OCI-LY7 (cell line): ENCODE measurements around the gene NHERF2. TPM values are rescaled to one million over a fixed set of nuclear protein-coding genes. Genes with fewer than 3 reads are reported as not detected.

Experiments used
- Bru-seq: library from RNA; stranded (reverse); fragments of 400-500 nt; gene quantifications from one replicate; lab custom pipeline; 2021; lab: Mats Ljungman, UMichigan
- BruChase-seq, 2 experiments: library from RNA; stranded (reverse); fragments of 400-500 nt; gene quantifications; one replicate each; lab custom pipeline; 2021; lab: Mats Ljungman, UMichigan
- BruUV-seq: library from RNA; stranded (reverse); fragments of 400-500 nt; replicated peaks from 2 replicates; lab custom pipeline; 2021; lab: Mats Ljungman, UMichigan
- CTCF ChIA-PET: fragments of 300-600 bp; sonication (Branson Sonifier 250); formaldehyde crosslinking; loops from one replicate; lab custom pipeline; 2022; ENCODE audit warnings: antibody characterized with exemption; ENCODE audit not compliant: unreplicated experiment; lab: Charles Lee
- POLR2A ChIA-PET: fragments of 300-600 bp; sonication (Branson Sonifier 250); formaldehyde crosslinking; loops from one replicate; lab custom pipeline; 2022; ENCODE audit warnings: antibody characterized with exemption; lab: Charles Lee
- DNase-seq: peaks from one replicate; pipeline ENCODE4 v3.0.0-alpha.2; 2015; ENCODE audit warnings: low spot score
- H2AFZ ChIP-seq: fragments of 200-600 bp; sonication (generic), shearing (Covaris generic); 2 replicates; pipeline ENCODE4 v1.6.1; 2014; ENCODE audit warnings: mild to moderate bottlenecking, antibody characterized with exemption, low read length, moderate library complexity
- H3K27ac ChIP-seq: fragments of 200-600 bp; sonication (generic); 2 replicates; pipeline ENCODE4 v1.5.1; 2014; ENCODE audit warnings: mixed run types, low read depth, mild to moderate bottlenecking, moderate library complexity, low read length, inconsistent platforms; ENCODE audit not compliant: poor library complexity, severe bottlenecking
- H3K36me3 ChIP-seq: fragments of 200-600 bp; sonication (generic); 2 replicates; pipeline ENCODE4 v1.6.1; 2014; ENCODE audit warnings: mild to moderate bottlenecking, antibody characterized with exemption, low read length, moderate library complexity, mixed read lengths; ENCODE audit not compliant: insufficient read depth
- H3K4me1 ChIP-seq: fragments of 200-600 bp; sonication (generic); 2 replicates; pipeline ENCODE4 v1.5.1; 2014; ENCODE audit warnings: mild to moderate bottlenecking, low read length; ENCODE audit not compliant: insufficient read depth, poor library complexity, severe bottlenecking
- H3K4me2 ChIP-seq: fragments of 200-600 bp; sonication (generic); 2 replicates; pipeline ENCODE4 v1.6.1; 2014; ENCODE audit warnings: mild to moderate bottlenecking, low read length
- H3K4me3 ChIP-seq: fragments of 200-600 bp; sonication (generic); 2 replicates; pipeline ENCODE4 v1.5.1; 2014; ENCODE audit warnings: mild to moderate bottlenecking, low read depth, low read length; ENCODE audit not compliant: poor library complexity, severe bottlenecking
- H3K79me2 ChIP-seq: fragments of 200-600 bp; sonication (generic); 2 replicates; pipeline ENCODE4 v1.6.1; 2016; ENCODE audit warnings: low read depth, mild to moderate bottlenecking, low read length, moderate library complexity, mixed read lengths; ENCODE audit not compliant: insufficient read depth
- H3K9me2 ChIP-seq: fragments of 200-600 bp; sonication (generic); 2 replicates; pipeline ENCODE4 v1.6.1; 2016; ENCODE audit warnings: mild to moderate bottlenecking, low read length, mixed read lengths; ENCODE audit not compliant: insufficient read depth
- H3K9me3 ChIP-seq: fragments of 200-600 bp; sonication (generic); 2 replicates; pipeline ENCODE4 v1.6.1; 2014; ENCODE audit warnings: mild to moderate bottlenecking, mixed run types, low read length, mixed read lengths
- H4K20me1 ChIP-seq: fragments of 200-600 bp; sonication (generic); 2 replicates; pipeline ENCODE4 v1.6.1; 2014; ENCODE audit warnings: mild to moderate bottlenecking, antibody characterized with exemption, low read length, moderate library complexity, mixed read lengths; ENCODE audit not compliant: insufficient read depth
- CTCF ChIP-seq: fragments of 200-600 bp; sonication (generic); conservative IDR thresholded peaks from 2 replicates; pipeline ENCODE4 v1.5.1; 2014; ENCODE audit warnings: mild to moderate bottlenecking, antibody characterized with exemption, low read length, moderate library complexity, mixed read lengths
- EZH2phosphoT487 ChIP-seq: fragments of 200-600 bp; sonication (generic); IDR thresholded peaks from 2 replicates; pipeline ENCODE4 v1.6.1; 2018; ENCODE audit warnings: low read depth, borderline replicate concordance, mild to moderate bottlenecking, mixed run types, antibody characterized with exemption, low read length, moderate library complexity, mixed read lengths
- intact Hi-C: fragments of 100-400 bp; cut with micrococcal nuclease; formaldehyde crosslinking; loops from one replicate; pipeline ENCODE4 v1.10.0; 2022; ENCODE audit not compliant: unreplicated experiment
- long read RNA-seq: library from polyadenylated mRNA; stranded (forward); transcript quantifications from one replicate; pipeline ENCODE4 v2.0.0, GENCODE V29; 2022
- total RNA-seq, 2 experiments: library from RNA; depleted of rRNA in 1 of 2; stranded (reverse); fragments of >200 nt in 1 of 2; shearing (Covaris generic) in 1 of 2; gene quantifications; 2 replicates each; pipeline ENCODE4 v1.2.3, GENCODE V29; 2014 to 2022

The NHERF2 gene
- total RNA-seq (2014; rRNA removed; shearing (Covaris generic)), result not detected in 2 replicates
- total RNA-seq (2022), result 0.27 and 0.31 TPM in 2 replicates
- Bru-seq, nascent RNA, result not detected
- BruChase-seq, experiment 1, labeled RNA remaining after a 6-hour chase, result percentile 14 among the genes with signal in this experiment
- BruChase-seq, experiment 2, labeled RNA remaining after a 2-hour chase, result percentile 8 among the genes with signal in this experiment
- long read RNA-seq, result 0 reads

GRCh38 chr16:2026461-2027023, at the start of gene NHERF2:
NHERF2 (plus strand) TSS chr16:2026902; CDS start chr16:2027006, 104 bp downstream.
- Histone ChIP-seq H3K9me3 (no peaks in the 10 kb centered on the region), H2AFZ (no peak within 1 kb of the TSS), H3K79me2 (no peaks in the 10 kb centered on the region), H3K4me2 (peak within 1 kb of the TSS; percentile 33), H3K27ac (no peak within 1 kb of the TSS), H4K20me1 (no peaks in the 10 kb centered on the region), H3K9me2 (no peaks in the 10 kb centered on the region), H3K4me3 (no peak within 1 kb of the TSS), H3K4me1 (peaks cover 13% of the 10 kb centered on the region), H3K36me3 (no peaks in the 10 kb centered on the region)
- POLR2A ChIA-PET, result no interaction called here
- DNase-seq, result no peak
- no TSS peak for BruUV-seq
- CTCF ChIA-PET, result no interaction called here
- intact Hi-C loops, result no loop called here
- TF ChIP-seq EZH2phosphoT487 (no peak), CTCF (no peak)

- Histone ChIP-seq H3K79me2 (peaks cover 17% of the 10 kb centered on the region), H3K9me2 (no peaks in the 10 kb centered on the region), H2AFZ (no peak overlapping the region), H3K4me2 (no peak overlapping the region), H3K27ac (no peak overlapping the region), H3K4me3 (no peak overlapping the region), H3K36me3 (peaks cover 54% of the 10 kb centered on the region), H3K4me1 (peaks cover 8% of the 10 kb centered on the region), H4K20me1 (no peaks in the 10 kb centered on the region), H3K9me3 (no peaks in the 10 kb centered on the region)
- no peak for DNase-seq
- POLR2A ChIA-PET, result no interaction called here
- CTCF ChIA-PET, result no interaction called here
- BruUV-seq, result no TSS peak
- no peak for TF ChIP-seq CTCF
- no peak for TF ChIP-seq EZH2phosphoT487
- intact Hi-C loops, result no loop called here
These were observed 49.5 kb upstream of the NHERF2 start for GRCh38 chr16:1976951-1977874.
